HG03135 (cell line): ENCODE data around the gene LGSN.
"Not testable (repeated sequence)": the region's sequence is repeated elsewhere in the genome, so short reads cannot be mapped to it uniquely, and the experiment has no call there.

ENCODE experiments used
- ATAC-seq: cut with Tn5 transposase; IDR thresholded peaks from one replicate; pipeline ENCODE4 v1.9.1; 2021; ENCODE audit warnings: mild to moderate bottlenecking, moderate library complexity; ENCODE audit not compliant: unreplicated experiment

Gene LGSN

DNA sequence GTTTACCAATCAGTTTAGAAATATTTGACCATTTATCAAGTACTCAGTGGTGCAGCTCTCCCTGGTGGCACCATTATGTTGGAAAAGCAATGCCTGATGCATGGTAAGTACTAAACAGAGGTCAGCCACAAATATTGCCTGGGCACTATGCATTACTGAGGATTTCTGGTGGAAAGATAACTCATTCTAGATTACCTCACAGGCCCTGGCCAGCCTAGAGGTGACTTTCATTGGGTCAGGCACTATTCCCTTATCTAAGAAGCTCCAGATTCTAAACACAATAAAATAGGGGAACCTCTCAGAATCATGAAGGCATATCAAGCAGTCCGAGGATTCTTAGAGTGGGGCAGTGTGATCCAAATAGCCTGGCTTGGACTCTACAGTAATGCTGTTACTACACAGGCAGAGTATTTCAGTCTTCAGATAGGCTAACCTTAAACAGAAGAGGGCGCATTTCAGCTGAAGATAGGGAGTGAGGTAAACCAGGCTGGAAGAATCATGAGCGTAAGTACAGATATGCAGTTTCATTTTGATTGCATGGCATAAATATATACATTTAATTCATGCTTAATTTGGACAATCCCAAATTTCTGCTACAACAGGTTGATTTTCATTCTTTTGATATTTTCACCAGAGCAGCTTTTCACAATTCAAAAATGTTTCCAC lies 12.1 kb downstream of the LGSN start:
- ATAC-seq = peak; percentile 77

DNA sequence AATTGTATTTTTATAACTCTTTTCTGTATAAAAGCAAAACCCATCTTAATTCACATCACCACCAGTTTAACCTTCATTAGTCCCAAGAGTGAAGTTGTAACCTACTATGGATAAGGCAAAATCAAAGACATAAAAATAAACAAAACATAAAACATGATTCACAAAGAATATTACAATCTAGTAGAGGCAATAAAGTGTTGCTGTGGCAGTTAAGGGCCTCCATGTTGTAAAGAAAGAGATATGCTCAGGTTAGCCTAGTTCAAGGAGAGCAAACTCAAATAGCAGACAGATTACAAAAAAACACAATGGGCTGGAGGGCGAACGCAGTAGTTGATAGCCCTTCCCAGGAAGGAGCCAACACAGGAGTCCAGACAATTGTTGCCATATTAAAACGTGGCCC lies 13.4 kb downstream of the LGSN start:
- ATAC-seq = no peak

DNA sequence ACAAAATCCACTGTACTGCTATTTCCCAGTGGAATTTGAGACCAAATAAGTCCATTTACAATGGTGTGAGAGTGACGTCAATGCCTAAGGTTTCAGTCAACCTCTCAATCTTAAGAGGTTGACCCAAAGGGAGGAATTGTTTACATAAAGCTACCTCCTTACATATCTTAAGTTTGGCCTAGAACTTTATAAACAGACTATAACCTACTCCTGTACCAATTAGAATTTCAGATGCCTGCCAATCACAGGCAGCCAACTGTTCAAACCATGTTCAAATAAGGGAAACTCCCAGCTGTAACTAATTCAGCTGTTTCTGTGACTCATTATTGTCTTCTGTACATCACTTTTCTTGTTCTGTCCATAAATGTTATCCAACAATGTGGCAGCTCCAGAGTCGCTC lies 14.5 kb downstream of the LGSN start:
- no peak for ATAC-seq

DNA sequence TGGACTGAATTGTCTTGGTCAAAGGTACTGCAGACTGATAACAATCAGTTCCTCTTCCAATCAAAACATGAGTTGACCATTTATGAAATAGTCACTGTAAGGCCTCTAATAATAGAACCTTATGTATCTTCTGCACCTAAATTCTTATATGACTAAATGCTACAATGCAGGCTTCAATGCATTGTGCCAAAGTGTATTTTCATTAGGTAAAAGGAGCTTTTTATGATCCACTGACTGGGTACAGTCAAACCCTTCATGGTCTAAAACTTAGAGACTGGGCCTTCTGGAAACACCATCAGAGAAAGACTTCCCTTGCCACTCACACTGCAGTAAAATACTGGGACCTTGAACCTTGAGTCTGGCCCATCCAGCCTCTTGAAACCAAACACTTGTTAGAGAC lies 16.3 kb downstream of the LGSN start:
- no peak for ATAC-seq

DNA sequence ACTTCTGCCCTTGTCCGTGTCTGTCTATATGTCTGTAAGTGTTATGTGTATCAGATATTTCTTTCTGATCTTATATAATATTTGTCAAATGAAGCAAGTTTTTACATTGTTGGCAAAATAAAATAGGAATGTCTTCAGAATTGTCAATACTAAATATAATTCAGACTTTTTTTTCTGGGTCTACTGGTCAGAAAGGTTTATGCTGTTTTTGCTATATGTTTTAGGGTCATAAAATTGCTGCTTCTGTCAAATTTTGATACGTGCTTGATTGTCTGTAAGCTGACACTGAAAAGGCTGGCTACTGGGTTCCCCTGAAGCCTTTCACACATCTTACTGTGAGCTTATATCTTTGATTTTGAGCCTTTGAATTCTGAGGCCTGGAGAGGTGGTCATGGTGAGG lies 20.1 kb downstream of the LGSN start:
- ATAC-seq = no peak

DNA sequence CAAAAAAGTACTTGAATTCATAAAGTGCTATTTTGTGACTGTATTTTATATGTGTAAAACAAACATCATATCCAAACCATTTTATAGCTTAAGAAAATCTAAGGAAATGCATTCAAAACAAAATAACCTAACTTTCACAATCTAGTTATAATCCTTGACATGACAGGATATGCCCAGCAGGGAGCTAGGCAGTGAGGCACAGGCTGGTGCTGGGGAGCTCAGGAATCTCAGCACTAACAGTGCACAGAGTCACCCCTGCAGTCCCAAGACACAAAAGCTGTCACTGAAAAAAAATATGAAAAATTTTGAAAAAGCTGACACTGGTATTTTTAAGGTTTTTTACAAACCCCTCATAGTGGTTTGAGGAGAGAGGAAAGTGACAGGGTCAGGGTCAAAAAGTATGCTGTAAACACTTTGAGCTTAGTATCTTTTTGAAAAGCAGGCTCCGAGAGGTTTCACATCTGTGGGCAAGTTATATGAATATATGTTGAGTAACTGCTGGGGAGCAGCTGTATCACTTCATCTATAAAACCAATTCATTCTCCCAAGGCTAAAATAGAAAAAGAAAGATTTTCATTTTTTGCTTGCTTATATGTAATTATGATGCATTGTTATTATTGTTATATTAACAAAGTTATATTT lies 24.1 kb downstream of the LGSN start:
- no peak for ATAC-seq

DNA sequence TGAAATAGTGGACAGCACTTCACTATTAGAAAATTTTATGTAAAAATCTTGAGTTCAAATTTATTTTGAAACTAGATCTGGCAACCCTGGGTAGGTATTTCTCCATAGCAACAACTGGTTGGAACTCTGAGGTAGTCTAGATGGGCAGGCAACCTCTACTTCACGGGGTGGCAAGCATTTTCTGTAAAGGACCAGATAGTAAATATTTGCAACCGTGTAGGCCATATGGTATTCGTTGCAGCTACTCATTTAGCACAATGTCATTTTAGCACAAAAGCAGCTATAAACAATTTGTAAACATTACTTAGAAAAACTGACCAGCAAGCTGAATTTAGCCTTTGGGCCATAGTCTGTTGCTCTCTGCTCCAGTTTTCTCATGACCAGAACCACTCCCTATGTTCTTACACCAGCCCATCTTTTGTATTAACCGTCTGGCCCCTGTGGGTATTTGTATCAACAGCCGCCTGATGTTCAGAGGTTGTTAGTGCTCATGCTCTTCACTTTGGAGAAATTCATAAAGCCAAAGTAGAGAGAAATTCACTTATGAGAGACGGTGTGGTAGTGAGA lies 29.2 kb downstream of the LGSN start:
- no peak for ATAC-seq

DNA sequence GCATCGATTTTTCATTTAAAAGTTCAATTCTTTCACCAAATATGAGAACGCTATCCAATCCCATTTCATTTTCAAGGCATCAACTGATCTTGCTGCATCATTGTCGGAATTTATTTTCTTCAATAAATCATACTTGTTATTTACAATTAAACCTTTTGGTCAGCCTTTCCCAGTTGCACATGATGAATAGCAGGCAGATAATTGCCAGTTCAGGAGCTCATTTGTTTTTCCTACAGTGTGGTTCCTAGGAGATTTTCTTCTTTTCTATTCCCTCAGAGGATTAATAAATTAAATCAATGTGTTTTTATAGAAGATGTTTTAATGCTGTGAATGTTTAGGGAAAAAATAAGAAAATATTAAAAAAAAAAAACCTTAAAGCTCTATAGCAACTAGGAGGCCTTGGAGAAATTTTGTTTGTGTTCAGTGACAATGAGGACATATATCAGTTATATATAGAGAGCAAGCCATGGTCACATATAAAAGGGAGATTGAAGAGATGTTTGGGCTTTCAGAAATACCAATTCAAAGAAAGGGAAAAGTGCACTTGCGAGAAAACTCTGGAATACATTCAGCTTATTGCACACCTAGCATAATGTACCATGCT lies 30.4 kb downstream of the LGSN start:
- no peak for ATAC-seq

DNA sequence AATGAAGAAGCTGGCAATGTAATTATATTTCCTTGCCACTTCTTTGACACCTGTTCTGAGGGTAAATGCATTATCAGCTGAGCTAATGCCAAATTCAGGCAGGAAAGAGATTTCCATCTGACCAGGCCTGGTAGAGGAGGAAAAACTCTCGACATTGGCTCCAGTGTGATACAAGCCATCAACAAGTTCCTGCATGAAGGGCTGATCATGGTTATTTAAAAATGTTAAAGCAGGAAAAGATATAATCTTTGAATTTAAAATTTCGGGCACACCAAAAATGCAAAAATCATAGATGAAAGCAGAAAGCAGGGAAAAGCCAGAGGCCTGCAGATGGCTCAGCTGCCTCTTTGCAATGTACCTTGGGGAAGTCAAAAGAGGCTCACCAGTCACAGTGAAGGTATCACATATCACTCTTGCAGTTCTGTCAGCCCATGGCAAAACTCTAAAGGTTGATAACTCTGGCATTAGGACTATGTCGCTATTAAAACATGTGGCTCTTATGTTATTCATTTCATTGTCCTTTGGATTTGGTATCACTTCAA lies 39.1 kb downstream of the LGSN start:
- no peak for ATAC-seq

DNA sequence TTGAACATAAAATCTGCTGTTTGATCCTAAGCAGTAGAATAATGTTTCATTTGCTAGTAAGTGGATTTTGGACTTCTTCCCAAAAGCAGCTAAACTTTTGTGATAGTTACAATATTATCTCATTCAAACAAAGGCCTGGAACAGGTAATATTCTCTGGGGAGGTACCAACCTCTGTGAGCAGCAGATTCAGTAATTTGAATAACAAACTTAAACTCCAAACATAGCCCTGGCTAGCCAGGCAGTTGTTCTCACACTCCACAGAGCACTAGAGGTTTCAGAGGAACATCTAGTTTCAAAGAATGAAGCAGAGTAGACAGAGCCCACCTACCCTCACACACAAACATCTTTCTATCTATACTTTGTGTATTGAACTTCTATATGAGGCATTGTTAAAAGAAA lies 40.9 kb downstream of the LGSN start:
- no peak for ATAC-seq

DNA sequence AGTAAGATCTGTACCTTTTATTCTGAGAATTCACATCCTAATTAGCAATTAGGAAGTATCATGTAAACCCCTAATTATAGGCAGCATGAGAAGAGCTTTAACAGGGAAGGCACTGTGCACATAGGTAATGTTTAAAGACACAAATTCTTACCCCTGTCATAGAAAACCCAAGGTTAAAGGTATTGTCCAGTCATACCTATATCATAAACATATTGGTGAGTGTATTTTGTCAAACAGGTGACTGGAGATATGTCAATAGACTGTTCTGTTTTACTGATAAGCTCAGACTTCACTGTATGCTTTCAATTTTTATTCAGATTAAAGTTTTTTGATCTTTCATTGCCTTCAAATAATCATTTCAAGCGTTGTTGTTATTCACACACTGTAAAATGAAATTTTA lies 43.8 kb downstream of the LGSN start:
- no peak for ATAC-seq

DNA sequence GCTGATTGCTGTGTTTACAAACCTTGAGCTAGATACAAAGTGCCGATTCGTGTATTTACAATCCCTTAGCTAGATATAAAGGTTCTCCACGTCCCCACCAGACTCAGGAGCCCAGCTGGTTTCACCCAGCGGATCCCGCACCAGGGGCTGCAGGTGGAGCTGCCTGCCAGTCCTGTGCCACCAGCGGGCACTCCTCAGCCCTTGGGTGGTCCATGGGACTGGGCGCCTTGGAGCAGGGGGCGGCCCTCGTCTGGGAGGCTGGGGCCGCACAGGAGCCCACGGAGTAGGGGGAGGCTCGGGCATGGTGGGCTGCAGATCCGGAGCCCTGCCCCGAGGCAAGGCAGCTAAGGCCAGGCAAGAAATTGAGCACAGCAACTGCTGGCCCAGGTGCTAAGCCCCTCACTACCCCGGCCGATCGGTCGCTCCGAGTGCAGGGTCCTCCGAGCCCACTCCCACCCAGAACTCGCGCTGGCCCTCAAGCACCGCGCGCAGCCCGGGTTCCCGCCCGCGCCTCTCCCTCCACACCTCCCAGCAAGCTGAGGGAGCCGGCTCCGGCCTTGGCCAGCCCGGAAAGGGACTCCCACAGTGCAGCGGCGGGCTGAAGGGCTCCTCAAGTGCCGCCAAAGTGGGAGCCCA lies 44.9 kb downstream of the LGSN start:
- not testable (repeated sequence) for ATAC-seq

DNA sequence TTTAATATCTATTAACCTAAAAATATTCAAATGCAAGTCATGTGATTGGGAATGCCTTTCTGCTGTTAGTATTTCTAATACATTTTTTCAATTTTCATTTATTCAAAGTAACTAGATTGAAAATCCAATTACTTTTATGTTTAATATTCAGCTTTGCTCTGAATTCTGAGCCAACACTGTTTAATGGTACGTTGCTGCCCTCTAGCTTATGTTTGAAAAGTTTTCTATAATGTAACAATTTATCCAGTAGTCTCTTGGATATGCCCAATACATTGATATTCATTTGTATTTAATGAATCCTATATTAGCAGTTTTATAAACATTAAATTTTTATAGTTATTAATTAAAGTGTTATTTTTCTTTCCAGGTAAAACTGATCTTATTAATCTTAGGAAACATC lies 47.4 kb downstream of the LGSN start:
- ATAC-seq = no peak

DNA sequence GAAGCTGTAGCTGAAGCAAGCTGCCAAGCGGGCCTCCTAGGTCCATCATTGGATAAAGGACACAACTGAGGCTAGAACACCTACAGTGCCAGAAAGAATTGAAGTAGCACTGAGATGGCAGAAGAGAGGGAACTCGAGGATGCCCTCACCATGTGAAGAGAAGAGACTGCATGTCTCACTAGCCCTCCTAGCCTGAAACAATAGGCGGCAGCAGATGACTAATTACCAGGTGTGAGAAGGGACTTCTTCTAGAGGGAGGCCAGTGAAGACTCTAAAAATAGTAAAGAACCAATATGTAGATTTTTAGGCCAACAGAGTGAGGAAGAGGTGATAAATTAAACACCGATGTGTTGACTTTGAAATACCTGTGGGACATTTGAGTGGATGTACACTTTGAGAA lies 50.3 kb downstream of the LGSN start:
- ATAC-seq = no peak

DNA sequence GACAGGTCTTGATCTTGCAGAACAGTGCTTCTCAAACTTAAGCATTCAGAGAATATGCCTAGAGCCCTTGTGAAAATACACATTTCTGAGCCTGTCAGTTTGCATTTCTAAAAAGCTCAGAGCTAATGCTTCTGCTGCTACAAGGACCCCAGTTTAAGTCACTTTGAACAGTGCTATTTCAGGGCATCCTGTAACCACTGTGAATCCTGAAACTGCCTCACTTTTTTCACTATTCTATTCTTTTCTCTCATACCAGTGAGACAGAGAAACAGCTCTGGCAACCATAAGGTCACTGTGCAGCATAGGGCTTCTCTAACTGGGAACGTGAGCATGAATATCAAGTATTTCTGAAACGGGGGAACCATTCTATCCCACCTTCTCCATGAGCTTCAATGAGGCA lies 51.2 kb downstream of the LGSN start:
- ATAC-seq = peak; percentile 64

DNA sequence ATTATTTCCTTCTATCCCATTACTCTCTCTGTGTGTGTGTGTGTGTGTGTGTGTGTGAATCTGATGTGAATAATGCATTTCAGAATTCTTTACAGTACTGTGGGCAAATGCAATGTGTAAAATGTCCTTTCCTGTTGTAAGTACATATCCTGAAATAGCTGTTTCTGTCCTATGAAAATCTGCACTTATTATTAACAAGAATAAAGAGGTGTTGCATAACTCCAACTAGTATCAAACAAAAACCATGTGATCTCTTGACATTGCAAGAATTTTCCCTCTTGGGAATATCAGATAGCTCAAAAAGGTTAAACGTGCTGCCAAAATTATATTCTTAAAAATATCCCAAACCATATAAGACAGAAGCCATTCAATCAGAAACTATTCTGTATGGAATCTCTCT lies 52.0 kb downstream of the LGSN start:
- ATAC-seq = no peak

DNA sequence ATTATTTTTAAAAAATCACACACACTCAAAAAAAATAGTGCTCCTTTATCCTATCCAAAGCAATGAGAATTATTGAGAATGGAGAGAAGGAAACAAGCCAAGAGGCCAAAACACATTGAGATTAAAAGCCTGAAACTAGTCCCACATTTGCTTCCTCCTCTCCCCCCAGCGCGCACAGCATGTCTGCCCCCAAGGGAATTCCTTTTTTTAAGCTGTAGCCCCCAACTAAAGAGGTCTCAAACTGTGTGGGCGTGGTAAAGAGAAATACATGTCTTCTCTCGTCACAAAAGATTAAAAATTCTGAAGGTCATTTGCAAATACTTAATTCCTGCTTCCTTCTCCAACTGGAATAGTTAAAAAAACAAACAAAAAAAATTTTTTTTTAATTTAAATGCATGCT lies 52.7 kb downstream of the LGSN start:
- no peak for ATAC-seq

DNA sequence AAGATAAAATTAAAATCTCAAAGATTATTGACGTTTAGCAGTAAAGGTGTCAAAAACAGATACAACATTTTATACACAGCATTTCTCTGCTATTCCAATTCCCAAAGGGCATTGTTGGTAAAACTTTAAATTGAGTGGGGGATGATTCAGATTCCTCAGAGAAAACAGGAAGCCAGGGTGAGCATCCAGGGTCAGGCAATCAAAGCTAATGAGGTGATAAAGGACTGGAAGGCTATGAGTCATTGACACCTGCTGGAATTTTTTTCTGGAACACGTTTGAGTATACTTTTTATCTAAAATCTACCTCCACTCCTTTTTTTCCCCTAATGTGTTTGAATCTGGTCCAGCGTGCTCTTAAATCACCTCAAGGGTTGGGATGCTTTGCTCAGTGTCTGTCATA lies 56.3 kb downstream of the LGSN start:
- ATAC-seq = no peak

DNA sequence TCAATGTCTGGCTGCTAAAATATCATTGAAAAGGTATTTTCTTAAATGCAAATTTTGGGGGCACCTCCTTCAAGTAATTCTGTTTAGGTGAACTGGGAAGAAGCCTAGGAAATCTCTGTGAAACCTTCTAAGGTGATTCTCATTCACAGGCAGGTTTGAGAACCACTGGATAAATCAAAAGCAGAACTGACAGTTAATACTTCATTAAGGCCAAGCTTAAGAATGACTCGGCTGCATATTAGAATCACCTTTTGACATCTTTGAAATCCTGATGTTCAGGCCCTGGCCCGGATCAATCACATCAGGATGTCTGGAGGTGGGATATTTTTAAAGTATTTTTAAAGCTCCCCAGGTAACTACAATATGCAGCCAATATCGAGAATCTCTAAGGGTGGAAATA lies 58.0 kb downstream of the LGSN start:
- ATAC-seq = no peak

DNA sequence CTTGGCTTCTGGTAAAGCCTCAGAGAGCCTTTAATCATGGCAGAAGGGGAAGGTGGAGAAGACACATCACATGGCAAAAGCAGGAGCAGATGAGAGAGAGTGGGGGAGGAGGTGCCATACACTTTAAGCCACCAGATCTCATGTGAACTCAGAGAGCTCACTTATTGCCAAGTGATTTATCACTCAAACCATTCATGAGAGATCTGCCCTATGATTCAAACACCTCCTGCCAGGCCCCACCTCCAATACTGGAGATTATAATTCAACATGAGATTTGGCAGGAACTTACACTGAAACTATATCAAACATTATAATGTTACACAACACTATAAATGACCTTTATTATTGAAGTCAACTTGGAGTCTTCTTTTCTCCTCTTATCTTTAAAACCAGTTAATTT lies 60.6 kb downstream of the LGSN start:
- ATAC-seq = no peak

DNA sequence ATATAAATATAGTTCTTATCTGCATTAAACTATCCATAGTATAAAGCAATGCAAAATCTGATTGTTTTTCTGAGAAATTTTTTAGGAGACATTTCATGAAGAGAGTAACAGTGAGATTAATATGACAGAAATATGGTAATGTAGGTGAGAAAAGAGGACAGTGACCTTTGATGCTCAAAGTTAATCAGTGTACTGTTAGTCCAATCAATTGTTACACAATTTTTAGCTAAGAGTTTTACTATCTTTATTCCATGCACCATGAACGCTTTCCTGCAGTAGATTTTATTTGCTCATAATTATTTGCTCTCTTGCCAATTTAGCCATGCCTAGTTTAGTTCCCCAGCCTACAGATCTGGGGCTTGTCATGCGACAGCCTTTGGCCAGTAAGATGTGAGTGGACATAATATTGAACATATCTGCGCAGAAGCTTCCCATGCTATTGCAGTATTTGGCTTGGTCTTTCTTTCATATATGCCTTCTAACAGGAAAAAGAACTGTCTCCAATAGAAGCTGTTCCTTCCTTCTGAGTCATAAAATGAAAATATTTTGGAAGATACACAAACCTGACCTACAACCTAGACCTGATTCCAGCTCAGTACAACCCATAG lies 69.8 kb downstream of the LGSN start:
- no peak for ATAC-seq
